K562 (cell line): Measurements from ENCODE around the gene PI16. TPM values are rescaled to one million over a fixed set of nuclear protein-coding genes. Genes with fewer than 3 reads are reported as not detected.

Experiments
- ATF7 ChIP-seq: fragments of 450-650 bp; IDR thresholded peaks from 2 replicates; pipeline ENCODE4 v1.7.1; 2014; ENCODE audit warnings: mild to moderate bottlenecking, moderate library complexity
- CBFA2T2 ChIP-seq: fragments of 450-650 bp; conservative IDR thresholded peaks from 2 replicates; pipeline ENCODE4 v1.6.1; 2017; ENCODE audit warnings: mild to moderate bottlenecking
- CREM ChIP-seq: IDR thresholded peaks from 2 replicates; pipeline ENCODE4 v1.6.1; 2014; ENCODE audit warnings: antibody characterized with exemption, low read depth
- RNF2 ChIP-seq: sonication (generic); IDR thresholded peaks from 2 replicates; pipeline ENCODE4 v1.6.1; 2016
- SP1 ChIP-seq: sonication (generic); formaldehyde crosslinking; IDR thresholded peaks from 2 replicates; pipeline ENCODE4 v1.8.1; 2022; ENCODE audit warnings: mild to moderate bottlenecking, missing genetic modification reagents
- SPI1 ChIP-seq: IDR thresholded peaks from 2 replicates; pipeline ENCODE4 v1.6.1; 2011; ENCODE audit warnings: low read depth, low read length, control low read depth, borderline replicate concordance
- TCF3 ChIP-seq: sonication (generic); formaldehyde crosslinking; IDR thresholded peaks from 2 replicates; pipeline ENCODE4 v1.4.0; 2020; ENCODE audit warnings: mild to moderate bottlenecking, missing genetic modification reagents
- TEAD4 ChIP-seq, 2 experiments: sonication (generic) in 1 of 2; formaldehyde crosslinking in 1 of 2; IDR thresholded peaks; 2 replicates each; pipeline versions ENCODE4 v1.6.1 to v1.8.0; 2012 to 2022; ENCODE audit warnings: borderline replicate concordance in 1 of 2, inconsistent platforms in 1 of 2, low read length in 1 of 2, mild to moderate bottlenecking in 1 of 2, missing genetic modification reagents in 1 of 2
- ZNF133 ChIP-seq: fragments of 250-450 bp; sonication (Bioruptor Pico); IDR thresholded peaks from 2 replicates; pipeline ENCODE4 v1.4.0; 2020; ENCODE audit warnings: mild to moderate bottlenecking
- ZNF146 ChIP-seq: IDR thresholded peaks from one replicate; pipeline ENCODE4 v1.6.1; 2018; ENCODE audit warnings: missing compliant biosample characterization; ENCODE audit not compliant: unreplicated experiment
- polyA plus RNA-seq, 8 experiments: library from polyadenylated mRNA; depleted of rRNA in 4 of 8; stranded (reverse) in 5 of 8; unstranded in 3 of 8; fragments of >200 nt; fragmentation: Nextera tagmentation in 2 of 8; fragmentation: Illumina TruSeq in 1 of 8; extraction: Ambion mirVana in 2 of 8; extraction: Trizol in 1 of 8; gene quantifications; 2 replicates each; pipeline versions ENCODE4 v1.2.1 to v1.2.3, GENCODE V29; 2011 to 2014; ENCODE audit warnings: inconsistent platforms in 1 of 8, missing spikeins in 1 of 8
- total RNA-seq, 7 experiments: library from RNA; depleted of rRNA in 6 of 7; stranded (reverse); fragments of >200 nt in 6 of 7; fragmentation: Illumina TruSeq in 2 of 7; extraction: Trizol in 2 of 7; gene quantifications; 2 replicates each; pipeline versions ENCODE4 v1.2.1 to v1.2.3, GENCODE V29; 2011 to 2021; ENCODE audit warnings: low replicate concordance in 1 of 7
- TF ChIP-seq, protein P1 (sequence below): fragments of 250-450 bp; sonication (Bioruptor Pico); IDR thresholded peaks from 2 replicates; pipeline ENCODE4 v1.5.0; 2021
- TF ChIP-seq, protein P2 (sequence below), 2 experiments: fragments of 450-650 bp; formaldehyde crosslinking in 1 of 2; IDR thresholded peaks; 2 replicates each; pipeline versions ENCODE4 v1.4.0 to v1.6.1; 2014 to 2020; ENCODE audit warnings: mild to moderate bottlenecking in 2 of 2, borderline replicate concordance in 1 of 2, low read depth in 1 of 2
- TF ChIP-seq, protein P3 (sequence below): fragments of 250-450 bp; sonication (Bioruptor Pico); IDR thresholded peaks from 2 replicates; pipeline ENCODE4 v1.9.0; 2021; ENCODE audit warnings: mild to moderate bottlenecking
- TF ChIP-seq, protein P4 (sequence below): conservative IDR thresholded peaks from 2 replicates; pipeline ENCODE4 v1.6.1; 2011; ENCODE audit warnings: low read depth, mild to moderate bottlenecking, low read length; ENCODE audit not compliant: control insufficient read depth
- TF ChIP-seq, protein P5 (sequence below): sonication (generic); formaldehyde crosslinking; IDR thresholded peaks from 2 replicates; pipeline ENCODE4 v1.5.0; 2020; ENCODE audit warnings: missing genetic modification reagents

PI16 gene
- total and polyA plus RNA-seq, 9 of the 15 experiments (the other 6 are each of a cell fraction or from before 2014, with no cell fraction given): 0.06 to 0.18 TPM; not detected in 7

DNA sequence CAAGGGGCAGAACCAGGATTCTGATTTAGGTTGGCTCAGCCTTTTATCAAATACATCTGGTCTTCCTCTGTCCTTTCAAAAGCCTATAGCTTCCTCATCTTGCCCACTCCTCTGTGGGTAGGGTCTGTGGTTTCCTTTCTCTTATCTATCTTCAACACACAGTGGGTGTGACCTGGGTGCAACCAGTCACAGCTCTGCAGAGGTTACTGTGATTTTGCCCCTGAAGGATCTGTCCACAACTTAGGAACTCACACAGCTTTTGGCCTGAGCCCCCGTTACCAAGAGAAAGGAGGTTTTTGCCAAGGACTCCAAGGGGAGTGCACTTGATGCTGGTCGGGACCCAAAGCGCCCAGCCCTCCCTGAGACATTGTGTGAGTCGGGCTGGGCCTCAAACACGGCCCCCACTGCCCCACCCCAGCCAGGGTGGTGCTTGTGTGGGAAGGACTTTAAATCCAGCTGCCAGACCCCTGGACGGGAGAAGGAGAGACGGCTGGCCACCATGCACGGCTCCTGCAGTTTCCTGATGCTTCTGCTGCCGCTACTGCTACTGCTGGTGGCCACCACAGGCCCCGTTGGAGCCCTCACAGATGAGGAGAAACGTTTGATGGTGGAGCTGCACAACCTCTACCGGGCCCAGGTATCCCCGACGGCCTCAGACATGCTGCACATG, at the start of gene PI16 (continued):
- TF ChIP-seq, protein P1, sequence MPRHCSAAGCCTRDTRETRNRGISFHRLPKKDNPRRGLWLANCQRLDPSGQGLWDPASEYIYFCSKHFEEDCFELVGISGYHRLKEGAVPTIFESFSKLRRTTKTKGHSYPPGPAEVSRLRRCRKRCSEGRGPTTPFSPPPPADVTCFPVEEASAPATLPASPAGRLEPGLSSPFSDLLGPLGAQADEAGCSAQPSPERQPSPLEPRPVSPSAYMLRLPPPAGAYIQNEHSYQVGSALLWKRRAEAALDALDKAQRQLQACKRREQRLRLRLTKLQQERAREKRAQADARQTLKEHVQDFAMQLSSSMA (CRISPR knock-in tag): no peak
- TF ChIP-seq ZNF146 (CRISPR knock-in tag) (no peak), CREM (peak; percentile 61; the same call in 1 of the 2 replicates), RNF2 (peak; percentile 85), SP1 (CRISPR knock-in tag) (peak; percentile 86), TEAD4 (IDR thresholded peaks at IDR 0.05; ENCODE audit: low read length) (peak; percentile 97), TEAD4 (CRISPR knock-in tag; IDR thresholded peaks at IDR 0.05; ENCODE audit: borderline replicate concordance) (no peak), ATF7 (peak; percentile 74), ZNF133 (CRISPR knock-in tag) (0 out of 2 replicates have a peak, but pooled peaks have one; percentile 74), TCF3 (CRISPR knock-in tag) (peak; percentile 98), SPI1 (peak; percentile 48; the same call in 1 of the 2 replicates), CBFA2T2 (peak; percentile 96)
- TF ChIP-seq, protein P2, sequence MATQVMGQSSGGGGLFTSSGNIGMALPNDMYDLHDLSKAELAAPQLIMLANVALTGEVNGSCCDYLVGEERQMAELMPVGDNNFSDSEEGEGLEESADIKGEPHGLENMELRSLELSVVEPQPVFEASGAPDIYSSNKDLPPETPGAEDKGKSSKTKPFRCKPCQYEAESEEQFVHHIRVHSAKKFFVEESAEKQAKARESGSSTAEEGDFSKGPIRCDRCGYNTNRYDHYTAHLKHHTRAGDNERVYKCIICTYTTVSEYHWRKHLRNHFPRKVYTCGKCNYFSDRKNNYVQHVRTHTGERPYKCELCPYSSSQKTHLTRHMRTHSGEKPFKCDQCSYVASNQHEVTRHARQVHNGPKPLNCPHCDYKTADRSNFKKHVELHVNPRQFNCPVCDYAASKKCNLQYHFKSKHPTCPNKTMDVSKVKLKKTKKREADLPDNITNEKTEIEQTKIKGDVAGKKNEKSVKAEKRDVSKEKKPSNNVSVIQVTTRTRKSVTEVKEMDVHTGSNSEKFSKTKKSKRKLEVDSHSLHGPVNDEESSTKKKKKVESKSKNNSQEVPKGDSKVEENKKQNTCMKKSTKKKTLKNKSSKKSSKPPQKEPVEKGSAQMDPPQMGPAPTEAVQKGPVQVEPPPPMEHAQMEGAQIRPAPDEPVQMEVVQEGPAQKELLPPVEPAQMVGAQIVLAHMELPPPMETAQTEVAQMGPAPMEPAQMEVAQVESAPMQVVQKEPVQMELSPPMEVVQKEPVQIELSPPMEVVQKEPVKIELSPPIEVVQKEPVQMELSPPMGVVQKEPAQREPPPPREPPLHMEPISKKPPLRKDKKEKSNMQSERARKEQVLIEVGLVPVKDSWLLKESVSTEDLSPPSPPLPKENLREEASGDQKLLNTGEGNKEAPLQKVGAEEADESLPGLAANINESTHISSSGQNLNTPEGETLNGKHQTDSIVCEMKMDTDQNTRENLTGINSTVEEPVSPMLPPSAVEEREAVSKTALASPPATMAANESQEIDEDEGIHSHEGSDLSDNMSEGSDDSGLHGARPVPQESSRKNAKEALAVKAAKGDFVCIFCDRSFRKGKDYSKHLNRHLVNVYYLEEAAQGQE (IDR thresholded peaks at IDR 0.05; ENCODE audit: borderline replicate concordance): peak; percentile 48; the same call in 1 of the 2 replicates
- TF ChIP-seq, protein P2 (CRISPR knock-in tag; IDR thresholded peaks at IDR 0.05; ENCODE audit: low read depth): no peak
- TF ChIP-seq, protein P3, sequence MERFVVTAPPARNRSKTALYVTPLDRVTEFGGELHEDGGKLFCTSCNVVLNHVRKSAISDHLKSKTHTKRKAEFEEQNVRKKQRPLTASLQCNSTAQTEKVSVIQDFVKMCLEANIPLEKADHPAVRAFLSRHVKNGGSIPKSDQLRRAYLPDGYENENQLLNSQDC (CRISPR knock-in tag): no peak
- TF ChIP-seq, protein P4, sequence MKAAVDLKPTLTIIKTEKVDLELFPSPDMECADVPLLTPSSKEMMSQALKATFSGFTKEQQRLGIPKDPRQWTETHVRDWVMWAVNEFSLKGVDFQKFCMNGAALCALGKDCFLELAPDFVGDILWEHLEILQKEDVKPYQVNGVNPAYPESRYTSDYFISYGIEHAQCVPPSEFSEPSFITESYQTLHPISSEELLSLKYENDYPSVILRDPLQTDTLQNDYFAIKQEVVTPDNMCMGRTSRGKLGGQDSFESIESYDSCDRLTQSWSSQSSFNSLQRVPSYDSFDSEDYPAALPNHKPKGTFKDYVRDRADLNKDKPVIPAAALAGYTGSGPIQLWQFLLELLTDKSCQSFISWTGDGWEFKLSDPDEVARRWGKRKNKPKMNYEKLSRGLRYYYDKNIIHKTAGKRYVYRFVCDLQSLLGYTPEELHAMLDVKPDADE: no peak
- TF ChIP-seq, protein P5, sequence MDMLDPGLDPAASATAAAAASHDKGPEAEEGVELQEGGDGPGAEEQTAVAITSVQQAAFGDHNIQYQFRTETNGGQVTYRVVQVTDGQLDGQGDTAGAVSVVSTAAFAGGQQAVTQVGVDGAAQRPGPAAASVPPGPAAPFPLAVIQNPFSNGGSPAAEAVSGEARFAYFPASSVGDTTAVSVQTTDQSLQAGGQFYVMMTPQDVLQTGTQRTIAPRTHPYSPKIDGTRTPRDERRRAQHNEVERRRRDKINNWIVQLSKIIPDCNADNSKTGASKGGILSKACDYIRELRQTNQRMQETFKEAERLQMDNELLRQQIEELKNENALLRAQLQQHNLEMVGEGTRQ (CRISPR knock-in tag): no peak
